ENCODE measurements around the gene THADA.

THADA gene

DNA sequence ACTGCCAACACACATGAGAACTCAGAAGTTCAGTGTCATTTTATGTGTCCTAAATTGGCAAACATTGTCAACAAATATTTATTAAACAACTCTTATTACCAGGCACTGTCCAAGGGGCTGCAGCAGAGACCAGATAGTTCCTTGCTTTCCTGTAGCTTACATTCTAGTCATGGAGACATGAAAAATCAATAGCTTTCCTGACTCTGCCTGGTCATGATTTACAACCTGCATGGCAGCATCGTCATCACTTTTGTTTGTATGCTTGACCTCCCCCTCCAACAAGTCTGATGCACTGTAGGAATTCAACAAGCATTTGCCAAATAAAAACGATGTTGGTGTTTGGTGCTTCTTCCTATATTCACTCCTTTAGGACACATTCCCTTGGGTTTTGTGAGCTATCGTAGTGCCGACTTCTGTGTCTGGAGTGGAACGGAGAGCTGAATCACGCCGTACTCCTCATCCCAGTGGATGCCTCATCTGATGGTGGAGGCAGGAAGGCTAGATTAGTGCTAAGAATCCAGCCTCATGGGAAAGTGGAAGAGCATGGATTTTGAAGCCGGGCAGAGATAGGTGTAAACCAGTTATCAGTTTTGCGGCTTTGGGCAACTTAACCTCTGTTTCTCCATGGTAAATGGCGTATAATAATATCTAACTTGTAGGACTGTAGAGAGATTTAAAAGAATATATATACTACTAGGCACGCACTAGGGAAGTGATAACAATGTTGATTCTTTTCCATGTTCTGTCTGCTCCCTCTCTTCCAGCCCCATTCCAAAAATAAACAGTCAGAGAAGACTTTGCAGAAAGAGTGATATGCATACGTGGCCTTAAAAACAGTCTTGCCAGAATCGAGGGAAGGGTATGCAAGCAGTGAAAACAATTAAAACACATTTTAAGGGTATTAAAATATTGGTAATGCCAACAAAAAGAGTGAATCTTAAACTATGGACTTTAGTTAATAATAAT is 249.0 kb downstream of the THADA start:
- no peak for ATAC-seq

DNA sequence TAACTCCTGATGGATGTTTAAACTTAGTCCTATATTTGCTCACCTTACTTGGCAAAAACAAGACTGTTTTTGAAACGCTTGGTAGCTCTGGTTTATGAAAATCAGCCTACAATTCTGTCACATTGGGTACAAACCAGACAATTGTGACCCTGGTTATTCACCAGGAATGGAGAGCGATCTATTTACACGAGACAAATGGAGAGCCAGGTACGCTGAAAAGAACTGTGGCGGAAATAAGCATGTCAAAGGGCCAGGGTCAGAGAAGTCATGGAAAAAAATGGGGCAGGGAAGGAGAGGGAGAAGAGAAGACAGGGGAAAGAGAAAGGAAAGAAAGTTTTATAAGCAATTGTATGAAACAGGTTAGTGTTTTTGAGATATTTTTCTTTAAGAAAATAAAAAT is 250.0 kb downstream of the THADA start:
- DNase-seq (no peak), ATAC-seq (no peak)

More for the DNA sequence above, 249.0 kb downstream of the THADA start:
- DNase-seq, result no peak

DNA sequence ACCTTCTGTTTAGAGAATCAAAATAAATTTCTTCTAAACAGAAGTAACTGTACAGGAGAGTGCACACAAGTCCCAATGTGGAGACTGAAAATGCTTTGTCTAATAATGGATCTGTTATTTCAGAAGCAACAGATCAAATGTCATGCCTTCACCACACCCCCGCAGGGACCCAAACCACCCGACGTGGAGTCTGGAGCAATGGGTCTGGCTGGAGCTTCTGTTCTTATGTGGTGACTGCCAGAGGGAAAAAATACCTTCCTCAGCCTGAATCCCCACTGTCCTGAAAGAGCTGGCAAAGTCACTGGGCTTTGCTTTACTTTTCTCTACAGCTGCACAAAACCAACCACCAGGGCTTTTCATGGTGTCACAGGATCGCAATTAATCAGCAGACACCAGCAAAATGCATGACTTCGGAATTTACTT is 250.4 kb downstream of the THADA start:
- DNase-seq (no peak), ATAC-seq (no peak)

DNA sequence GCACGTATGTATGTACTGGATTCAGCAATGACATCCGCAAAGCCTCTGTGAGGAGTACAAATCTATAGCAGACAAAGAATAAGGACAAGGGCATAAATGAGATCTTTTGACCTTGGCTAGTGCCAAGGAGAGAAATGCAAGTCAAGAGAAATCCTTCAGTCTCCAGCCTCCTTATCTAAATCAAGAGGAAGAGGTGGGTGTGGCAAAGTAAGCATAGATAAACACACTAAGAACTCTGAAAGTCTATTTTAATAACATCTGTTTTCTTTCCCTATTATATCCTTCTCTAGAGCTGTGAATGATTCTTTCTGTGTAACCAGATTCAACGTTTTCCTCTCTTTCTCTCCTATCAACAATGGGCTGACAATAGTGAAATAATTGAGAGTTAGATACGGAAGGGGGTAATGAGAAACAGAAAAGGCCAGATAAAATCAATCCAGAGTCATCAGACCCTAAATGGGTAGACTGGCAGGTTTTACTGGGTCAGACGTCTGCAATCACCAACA is 250.9 kb downstream of the THADA start:
- ATAC-seq (no peak), DNase-seq (no peak)

DNA sequence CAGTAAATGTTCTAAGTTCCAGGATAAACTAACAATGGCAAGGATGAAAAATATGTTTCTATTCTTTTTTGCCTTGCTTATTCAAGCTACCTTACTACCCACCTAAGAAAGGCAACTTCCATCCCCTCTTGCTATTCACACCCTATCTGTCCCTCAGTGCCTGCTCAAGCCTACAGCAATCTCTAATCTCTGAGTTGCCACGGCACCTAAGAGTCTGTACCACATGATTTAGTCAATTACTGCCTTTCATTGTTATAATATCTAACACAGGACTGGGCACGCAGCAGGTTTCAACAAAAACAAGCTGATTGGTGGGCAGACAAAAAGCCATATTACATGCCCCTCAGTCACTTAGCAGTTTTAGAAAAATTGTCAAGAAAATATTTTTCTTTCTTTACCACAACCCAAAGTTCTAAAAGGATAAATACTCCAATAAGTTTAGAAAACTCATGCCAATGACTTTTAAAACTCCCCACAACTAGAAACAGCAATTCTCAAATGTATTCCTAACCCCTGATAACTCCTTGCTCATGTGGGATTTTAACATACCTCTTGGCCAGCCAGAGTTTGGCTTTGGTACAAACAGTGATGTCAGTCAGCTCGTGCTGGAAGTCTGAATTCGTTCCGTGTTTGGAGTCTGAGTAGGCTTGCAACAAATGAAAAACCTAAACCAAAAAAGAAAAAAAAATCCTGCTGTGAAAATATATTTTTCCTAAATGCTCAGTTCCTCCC is 252.1 kb downstream of the THADA start:
- DNase-seq, result no peak
- ATAC-seq, result no peak

DNA sequence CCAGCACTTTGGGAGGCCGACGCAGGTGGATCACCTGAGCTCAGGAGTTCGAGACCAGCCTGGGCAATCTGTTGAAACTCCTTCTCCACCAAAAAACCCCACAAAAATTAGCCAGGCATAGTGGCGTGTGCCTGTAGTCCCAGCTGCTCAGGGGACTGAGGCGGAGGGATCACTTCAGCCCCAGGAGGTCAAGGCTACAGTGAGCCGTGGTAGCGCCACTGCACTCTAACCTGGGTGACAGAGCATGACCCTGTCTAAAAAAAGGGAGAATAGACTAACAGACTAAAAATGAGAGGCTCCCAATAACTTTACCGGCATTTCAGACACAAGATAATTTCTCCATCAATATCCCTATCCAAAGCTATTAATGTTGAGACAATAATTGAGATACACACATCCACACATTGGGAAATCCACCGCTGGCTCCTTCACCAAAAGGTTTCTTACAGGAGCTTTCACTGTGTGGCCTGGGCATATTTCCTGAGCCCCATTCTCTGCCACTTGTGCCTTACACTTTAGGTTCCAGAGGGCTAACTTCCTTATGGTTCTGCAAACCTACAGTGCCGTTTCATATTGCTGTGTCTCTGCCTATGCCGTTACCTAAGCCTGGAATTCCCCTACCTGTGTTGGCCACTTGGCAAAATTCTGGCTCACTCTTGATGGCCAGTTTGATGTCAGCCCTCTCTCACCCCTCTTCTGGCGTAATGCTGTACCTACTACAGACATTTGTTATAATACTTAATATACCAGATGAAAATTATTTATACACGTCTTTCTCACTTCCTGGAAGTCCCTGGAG is 253.7 kb downstream of the THADA start:
- ATAC-seq, result no peak
- DNase-seq, result no peak

DNA sequence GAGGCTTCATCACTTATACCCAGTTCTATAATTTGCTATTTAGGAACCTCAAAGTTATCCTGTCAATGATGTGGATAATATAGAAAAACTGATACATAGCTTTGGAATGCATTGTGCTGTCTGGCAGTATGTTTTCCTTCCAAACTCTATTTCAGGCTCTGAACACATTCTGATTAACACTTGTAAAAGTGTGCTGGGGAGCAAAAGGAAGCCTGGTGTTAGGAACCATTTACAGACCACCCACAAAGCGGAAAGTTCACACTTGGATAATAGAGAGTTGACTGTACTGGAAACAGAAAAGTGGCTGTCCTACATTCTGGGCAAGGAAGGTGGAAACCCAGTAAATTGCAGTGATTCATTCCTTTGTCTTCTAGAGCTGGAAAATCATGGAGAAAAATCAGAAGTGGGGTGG is 254.9 kb downstream of the THADA start:
- ATAC-seq, result no peak
- no peak for DNase-seq

DNA sequence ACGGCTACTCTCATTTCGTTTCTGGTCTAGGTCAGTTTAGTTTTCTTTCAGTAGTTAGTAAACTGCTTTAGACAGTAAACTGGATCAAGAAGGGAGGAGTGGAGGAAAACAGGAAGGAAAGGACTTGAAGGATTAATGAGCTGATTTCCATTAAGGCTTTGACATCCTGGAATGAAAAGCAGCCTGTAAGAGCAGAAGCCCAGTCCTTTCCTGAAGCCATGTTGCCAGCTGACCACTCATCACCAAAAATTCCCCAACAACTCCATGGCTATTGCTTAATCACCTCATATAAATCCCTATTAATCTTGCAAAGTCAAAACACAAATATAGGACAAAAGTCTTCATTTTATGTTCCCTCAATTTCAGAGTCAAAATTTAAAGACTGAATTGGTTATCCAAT is 255.8 kb downstream of the THADA start:
- ATAC-seq (no peak), DNase-seq (no peak)

DNA sequence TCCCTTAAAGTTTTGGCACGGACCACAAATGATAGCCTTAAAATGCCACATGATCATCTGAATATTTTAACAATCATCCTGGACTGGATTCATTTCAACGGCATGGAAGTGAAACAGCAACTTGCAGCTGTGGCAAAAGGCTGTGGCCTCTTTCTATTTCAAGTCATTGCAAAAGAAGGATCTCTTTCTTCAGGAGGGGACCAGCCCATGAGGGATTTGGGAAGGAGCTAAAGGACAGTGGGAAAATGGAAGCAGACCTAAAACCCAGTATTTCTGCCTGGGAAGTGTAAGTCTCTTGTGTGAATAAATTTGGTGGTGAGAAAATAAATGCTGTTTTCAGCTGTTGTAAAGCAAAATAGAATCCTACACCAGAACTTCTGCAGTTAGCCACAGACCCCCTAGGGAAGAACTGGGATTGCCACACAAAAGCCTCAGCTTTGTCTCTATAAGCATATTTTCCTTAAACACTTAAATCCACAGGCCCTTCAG is 262.1 kb downstream of the THADA start:
- DNase-seq, result no peak
- ATAC-seq, result no peak

DNA sequence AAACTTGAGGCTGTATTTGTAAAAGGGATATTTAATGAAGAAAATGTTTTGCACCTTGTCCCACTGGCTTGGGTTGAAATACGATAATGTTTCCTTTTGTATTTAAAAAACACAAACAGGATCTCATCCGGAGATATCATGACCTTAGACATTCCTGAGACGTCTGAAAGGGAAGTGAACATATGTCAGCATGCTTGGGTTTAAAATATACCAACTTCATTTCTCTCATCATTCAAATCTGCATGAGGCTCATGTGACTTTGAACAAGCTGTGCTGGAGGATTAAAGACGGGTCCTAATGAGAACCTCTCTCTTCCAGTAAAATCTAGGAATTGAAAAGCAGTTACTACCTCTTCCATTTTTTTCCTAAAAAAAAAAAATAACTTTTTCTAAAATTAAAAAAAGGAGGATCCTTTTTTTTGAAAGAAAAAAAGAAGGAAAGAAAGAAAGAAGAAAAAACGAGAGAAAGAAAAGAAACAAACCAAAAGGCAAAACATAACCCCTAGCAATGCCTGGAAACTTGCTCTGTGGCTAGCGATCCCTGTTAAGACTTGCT is 262.7 kb downstream of the THADA start:
- DNase-seq, result no peak
- ATAC-seq, result no peak

DNA sequence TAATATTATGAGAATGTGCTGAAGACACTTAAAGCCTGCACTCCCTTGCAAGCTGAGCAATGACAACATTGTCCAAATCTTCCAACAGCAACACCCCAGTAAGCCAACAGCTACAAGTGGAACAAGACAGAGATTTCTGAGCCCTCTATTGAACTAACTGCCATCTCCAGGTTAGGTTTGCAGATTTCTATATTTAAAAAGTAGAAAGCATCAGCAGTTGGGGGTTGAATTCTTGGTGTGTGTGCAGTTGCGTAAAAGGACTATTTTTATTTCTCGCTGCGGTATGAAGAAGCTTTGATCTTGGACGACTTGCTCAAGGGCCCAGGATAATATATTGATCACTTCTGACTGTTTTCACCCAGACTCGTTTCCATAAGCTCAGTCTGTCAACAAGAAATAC is 263.2 kb downstream of the THADA start:
- no peak for ATAC-seq

DNA sequence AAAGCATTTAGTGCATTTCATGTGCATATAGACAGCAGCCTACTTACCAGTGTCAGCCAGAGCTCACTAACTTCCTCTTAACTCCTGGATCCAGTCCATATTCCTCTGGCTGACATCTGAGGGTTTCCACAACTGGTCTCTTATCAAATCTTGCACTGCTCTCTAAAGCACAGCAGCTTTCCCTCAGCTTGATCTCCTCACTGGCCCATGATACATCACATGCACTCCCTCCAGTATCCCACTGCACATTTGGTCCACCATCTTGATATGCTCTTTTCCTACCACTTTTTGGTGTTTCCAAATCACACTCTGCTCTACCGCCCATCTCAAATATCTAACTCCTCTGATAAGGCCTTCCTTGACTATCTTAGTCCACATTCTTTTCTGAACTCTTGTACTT is 264.4 kb downstream of the THADA start:
- ATAC-seq (no peak), DNase-seq (no peak)

More for the DNA sequence above, 263.2 kb downstream of the THADA start:
- DNase-seq, result no peak

DNA sequence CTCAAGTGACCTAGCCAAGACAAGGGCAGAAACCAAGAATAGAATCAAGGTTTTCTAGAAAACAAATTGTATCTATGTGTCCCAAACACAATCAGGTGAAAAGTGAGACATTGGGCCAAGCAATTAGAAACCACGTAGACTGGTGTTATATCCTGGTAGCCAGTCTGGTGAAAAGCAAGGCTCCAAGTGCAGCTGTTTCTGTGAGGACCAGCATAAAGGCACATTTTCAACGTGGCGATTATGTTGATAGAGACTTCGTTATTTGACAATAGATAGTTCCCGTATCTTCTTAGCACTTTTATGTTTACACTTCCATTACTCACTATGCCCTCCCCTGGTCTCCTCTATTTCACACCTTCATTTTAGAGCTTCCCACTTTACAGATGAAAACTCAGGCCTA is 266.2 kb downstream of the THADA start:
- DNase-seq (no peak), ATAC-seq (no peak)

DNA sequence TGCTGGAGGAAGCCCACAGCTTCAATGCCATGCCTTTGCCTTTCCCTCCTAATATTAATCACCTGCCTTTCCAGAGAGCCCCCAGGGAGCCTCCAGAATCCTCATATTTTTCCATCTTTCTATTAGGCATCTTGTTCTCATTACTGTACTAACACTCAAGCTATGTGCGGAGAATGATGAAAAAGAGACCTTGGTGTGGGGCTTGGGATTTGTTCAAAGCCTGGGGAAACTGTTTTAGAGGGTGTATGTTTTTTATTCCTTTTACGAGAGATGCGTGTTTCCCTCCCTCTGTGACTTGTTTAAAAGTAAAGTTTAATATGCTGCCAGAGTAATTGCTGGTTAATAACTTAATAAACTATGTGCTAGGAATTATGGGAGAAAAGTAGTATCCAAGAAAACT is 267.0 kb downstream of the THADA start:
- DNase-seq (no peak), ATAC-seq (no peak)

DNA sequence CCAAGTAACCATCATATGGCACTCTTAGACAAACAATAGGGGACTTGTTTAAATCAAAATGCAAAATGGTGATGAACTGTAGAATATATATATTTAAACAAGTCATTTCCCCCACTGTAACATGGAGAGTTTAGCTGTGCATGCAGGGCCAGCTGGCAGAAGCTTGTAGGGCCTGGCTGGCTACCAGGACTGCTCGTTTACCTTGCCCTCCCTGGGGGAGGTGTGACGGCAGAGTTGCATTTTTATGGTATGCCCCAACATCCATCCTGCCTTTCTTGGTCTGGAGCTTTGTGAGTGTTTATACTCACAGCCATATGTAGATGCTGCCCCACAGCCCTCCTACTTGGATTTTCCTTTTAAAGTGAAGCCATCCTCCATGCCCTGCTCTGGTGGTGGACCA is 267.7 kb downstream of the THADA start:
- DNase-seq, result no peak
- no peak for ATAC-seq

DNA sequence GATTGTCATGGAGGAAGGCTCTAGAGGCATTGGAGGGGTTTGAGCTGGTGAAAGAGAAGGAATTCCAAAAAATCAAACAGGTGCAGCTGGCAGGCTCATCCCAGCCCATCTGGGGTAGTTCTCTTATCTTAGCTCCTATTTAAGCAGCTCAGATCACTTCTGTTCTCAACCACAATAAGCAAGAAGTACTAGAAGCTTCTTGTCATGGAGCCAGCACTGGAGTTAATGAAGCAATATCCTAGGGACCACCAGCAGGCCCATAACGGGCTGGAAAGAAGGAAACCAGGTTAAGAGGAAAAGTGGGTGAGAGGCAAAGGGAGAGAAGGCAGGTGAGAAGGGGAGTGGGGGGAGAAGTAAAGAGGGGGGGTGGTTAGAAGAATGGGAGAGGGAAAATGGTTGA is 268.7 kb downstream of the THADA start:
- no peak for DNase-seq
- ATAC-seq, result no peak

DNA sequence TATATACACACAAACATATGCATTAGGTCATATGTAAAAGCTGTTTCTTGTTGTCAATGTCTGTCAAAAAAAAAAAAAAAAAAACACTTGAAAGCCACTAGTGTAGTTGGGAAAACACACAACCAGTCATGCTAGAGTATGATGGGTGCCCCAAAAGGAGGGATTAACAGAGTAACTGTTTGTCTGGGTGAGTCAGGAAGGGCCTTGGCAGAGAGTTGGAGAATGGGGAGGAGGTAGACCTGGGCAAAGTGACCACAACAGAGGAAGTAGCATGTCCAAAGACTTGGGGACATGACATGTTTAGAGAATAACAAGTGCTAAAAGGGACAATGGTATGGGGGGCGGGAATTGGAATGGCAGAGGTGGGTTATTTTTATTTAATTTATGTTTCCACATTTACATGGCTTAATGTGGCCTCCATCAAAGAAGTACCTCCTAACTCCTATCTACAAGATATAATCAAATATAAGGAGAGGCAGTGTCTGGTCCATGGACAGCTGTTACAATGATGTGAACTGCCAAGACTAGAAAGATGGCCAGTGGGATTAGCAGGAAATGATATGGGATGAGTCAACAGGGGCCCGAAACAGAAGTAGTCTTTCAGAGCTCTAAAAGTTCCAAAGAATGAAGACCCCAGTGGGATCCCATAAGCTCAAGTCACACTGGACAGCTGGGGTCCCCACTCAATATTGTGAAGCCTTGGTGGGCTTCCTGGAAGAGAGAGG is 269.6 kb downstream of the THADA start:
- DNase-seq (no peak), ATAC-seq (no peak)

DNA sequence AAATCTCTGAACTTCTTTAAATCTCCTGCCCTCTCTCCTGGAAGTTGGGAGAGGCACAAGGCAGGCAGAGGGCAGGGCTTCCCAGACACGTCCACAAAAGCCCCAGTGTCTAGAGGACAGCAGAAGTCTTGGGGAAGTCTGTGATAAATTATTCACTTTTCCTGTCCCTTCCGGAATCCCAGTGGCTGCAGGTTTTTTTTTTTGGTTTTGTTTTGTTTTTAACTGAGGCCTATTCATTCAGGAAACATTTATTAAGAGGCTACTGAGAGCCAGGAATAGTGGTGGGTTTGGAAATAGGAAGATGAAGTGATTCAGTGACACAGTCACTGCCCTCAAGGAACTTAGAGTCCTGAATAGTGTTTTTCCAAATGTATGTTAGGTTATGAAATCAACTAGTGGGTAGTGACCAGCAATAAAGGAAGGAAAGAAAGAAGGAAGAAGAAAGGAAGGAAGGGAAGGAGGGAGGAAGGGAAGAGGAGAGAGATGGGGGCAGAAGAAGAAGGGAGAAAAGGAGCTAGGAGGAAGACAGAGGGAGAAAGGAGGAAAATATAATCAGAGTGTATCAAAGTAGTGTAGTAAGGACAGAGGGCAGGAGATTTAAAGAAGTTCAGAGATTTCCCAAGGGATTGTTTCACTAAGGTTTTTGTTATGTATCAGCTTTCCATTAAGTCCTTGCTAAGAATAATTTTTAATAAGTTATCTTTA is 270.6 kb downstream of the THADA start:
- ATAC-seq (no peak), DNase-seq (no peak)

DNA sequence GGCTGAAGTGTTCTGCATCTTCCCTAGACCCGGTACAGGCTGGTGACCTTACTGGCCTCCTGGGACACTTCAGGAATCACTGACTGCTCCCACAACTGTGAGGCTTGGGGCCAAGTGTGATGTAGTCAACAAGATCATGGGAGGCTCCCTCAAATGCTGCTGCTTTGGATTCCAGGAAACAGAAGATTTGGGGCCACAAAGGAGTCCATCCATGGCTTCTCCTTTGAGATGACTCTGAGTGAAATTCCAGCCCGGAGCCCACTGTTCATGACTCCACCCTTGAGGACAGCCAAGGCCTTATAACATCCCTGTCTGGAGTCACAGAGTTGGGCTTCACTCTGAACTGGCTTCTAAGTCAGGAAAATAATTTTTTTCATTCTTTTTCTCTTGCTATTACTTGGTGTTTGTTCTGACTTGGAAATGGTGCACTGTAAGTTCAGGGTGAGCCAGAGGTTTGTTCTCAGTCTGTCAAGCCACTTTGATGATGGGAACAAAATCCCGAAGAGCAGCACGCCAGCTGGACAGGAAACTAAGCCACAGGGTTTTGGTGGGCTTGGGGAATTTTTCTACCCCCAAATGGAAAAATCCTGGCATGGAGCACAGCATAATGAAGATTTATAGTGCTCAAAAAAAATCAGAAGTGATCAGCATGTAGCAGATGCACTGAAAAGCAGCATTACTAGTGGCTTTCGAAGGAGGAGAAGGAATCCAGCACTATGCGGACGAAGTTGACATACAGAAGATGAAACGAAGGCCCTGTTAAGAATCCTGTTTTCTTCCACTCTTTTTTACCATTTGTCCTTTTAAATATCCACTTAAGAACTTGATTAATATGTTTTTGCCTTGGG is 271.4 kb downstream of the THADA start:
- no peak for ATAC-seq
- DNase-seq, result no peak

DNA sequence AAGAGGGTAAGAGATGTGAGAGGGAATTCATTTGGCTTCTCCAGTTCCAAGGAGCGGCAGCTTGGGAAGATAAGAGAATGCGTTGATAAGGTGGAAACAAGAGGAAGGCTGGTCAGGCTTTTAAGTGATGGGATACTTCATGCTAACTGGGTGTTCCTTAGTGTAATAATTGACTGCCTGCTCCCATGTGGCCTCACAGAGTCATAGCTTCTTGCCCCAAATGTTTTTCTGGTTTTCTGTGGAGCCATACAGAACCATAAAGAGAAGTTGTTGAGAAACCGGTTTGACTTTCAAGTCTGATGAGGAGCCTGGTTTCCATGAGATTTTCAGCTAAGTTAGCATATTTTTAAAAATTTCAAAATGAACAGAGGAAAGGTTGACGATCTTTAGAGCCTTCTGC is 272.0 kb downstream of the THADA start:
- no peak for ATAC-seq

More for the DNA sequence above, 272.0 kb downstream of the THADA start:
- DNase-seq, result no peak

All from stimulated activated naive CD8-positive, alpha-beta T cell treated with anti-CD3 and anti-CD28 coated beads, Interleukin-15, Interleukin-2, amounts not matched to agents 100 U/mL and 50 U/mL, for 24 hours (primary cell).